ENCODE results near the gene CACUL1. TPM values are rescaled to one million over a fixed set of nuclear protein-coding genes. Genes with fewer than 3 reads are reported as not detected.

Gene CACUL1
- total and polyA plus RNA-seq, 2 experiments from 2014 or later = 37.5 to 48.3 TPM

GRCh38 chr10:118725886-118726500 is 28.8 kb downstream of the CACUL1 start:
- no peaks in the 10 kb centered on the region for H3K36me3 ChIP-seq (replicated peaks; ENCODE audit: insufficient read depth, low read depth)
- peaks cover 77% of the 10 kb centered on the region for H3K79me2 ChIP-seq
- peak overlapping the region; percentile 2 for H3K27ac ChIP-seq
- peaks cover 18% of the 10 kb centered on the region for H3K4me1 ChIP-seq (ENCODE audit: insufficient read depth)
- WGBS (ENCODE audit: low lambda C conversion rate, missing lambda C conversion rate) = 49% methylated on average over 4 of the region's 4 CpGs
- no peak for DNase-seq (ENCODE audit: low spot score)
- H3K9me2 ChIP-seq (replicated peaks; ENCODE audit: insufficient read depth) = no peaks in the 10 kb centered on the region
- H3K9me3 ChIP-seq (ENCODE audit: low read depth) = no peaks in the 10 kb centered on the region
- H3K27me3 ChIP-seq = no peaks in the 10 kb centered on the region
- no peak overlapping the region for H3K4me3 ChIP-seq
- TF ChIP-seq EZH2 (IDR thresholded peaks at IDR 0.05; ENCODE audit: borderline replicate concordance) = no peak
- TF ChIP-seq EZH2phosphoT487 (IDR thresholded peaks at IDR 0.05; ENCODE audit: low read depth, severe bottlenecking, unreplicated experiment) = no peak
- no peak for TF ChIP-seq CTCF (IDR thresholded peaks at IDR 0.05; ENCODE audit: poor library complexity)
- H2AFZ ChIP-seq = no peak overlapping the region
- no peak overlapping the region for H3K4me2 ChIP-seq
- H4K20me1 ChIP-seq (ENCODE audit: insufficient read depth, poor library complexity, severe bottlenecking) = peaks cover 52% of the 10 kb centered on the region

DNA sequence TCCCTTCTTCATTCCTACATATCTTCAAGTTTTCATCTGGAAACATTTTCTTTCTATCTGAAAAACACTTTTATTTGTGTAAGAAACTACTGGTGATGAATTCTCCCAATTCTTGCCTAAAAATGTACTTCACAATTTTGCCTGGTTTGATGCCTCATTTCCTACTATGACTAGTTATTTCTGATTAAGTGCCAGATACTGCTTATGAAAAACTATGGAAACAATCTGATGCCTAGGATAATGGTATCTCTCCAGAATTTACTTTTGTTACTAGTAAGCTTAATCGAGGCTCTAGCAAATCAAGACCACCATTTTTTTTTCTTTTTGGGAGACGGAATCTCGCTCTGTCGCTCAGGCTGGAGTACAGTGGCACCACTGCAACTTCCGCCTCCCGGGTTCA is 31.3 kb downstream of the CACUL1 start:
- H3K9me3 ChIP-seq (ENCODE audit: low read depth) = no peaks in the 10 kb centered on the region
- no peaks in the 10 kb centered on the region for H3K36me3 ChIP-seq (replicated peaks; ENCODE audit: insufficient read depth, low read depth)
- 97% methylated on average over 6 of the region's 6 CpGs for WGBS (ENCODE audit: low lambda C conversion rate, missing lambda C conversion rate)
- H4K20me1 ChIP-seq (ENCODE audit: insufficient read depth, poor library complexity, severe bottlenecking) = peaks cover 40% of the 10 kb centered on the region
- H3K79me2 ChIP-seq = peaks cover 71% of the 10 kb centered on the region
- no peak for DNase-seq (ENCODE audit: low spot score)
- no peak overlapping the region for H3K4me2 ChIP-seq
- H3K4me1 ChIP-seq (ENCODE audit: insufficient read depth) = peaks cover 11% of the 10 kb centered on the region
- H3K4me3 ChIP-seq = no peak overlapping the region
- no peak for TF ChIP-seq EZH2 (IDR thresholded peaks at IDR 0.05; ENCODE audit: borderline replicate concordance)
- no peak for TF ChIP-seq EZH2phosphoT487 (IDR thresholded peaks at IDR 0.05; ENCODE audit: low read depth, severe bottlenecking, unreplicated experiment)
- TF ChIP-seq CTCF (IDR thresholded peaks at IDR 0.05; ENCODE audit: poor library complexity) = no peak
- H3K27me3 ChIP-seq = no peaks in the 10 kb centered on the region
- no peak overlapping the region for H2AFZ ChIP-seq
- H3K27ac ChIP-seq = no peak overlapping the region
- H3K9me2 ChIP-seq (replicated peaks; ENCODE audit: insufficient read depth) = no peaks in the 10 kb centered on the region

DNA sequence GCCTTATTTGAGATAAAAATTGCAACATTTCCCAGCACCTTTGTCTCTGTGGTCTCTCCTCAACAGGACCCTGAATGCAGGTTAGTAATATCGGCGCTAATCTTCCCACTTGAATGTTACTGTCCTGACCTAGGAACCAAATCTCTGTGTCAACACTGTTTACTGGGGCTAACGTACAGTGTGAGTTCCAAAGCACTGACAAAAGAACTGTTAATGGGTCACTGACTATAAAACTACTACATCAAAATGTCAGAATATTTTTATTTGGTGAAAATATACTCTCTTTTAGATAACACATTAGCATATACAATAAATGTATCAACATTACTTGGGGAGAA is 33.3 kb downstream of the CACUL1 start:
- Histone ChIP-seq H2AFZ (no peak overlapping the region), H3K4me1 (ENCODE audit: insufficient read depth) (peaks cover 11% of the 10 kb centered on the region), H3K4me2 (no peak overlapping the region), H3K9me2 (replicated peaks; ENCODE audit: insufficient read depth) (no peaks in the 10 kb centered on the region), H3K79me2 (peaks cover 63% of the 10 kb centered on the region), H4K20me1 (ENCODE audit: insufficient read depth, poor library complexity, severe bottlenecking) (peaks cover 40% of the 10 kb centered on the region), H3K36me3 (replicated peaks; ENCODE audit: insufficient read depth, low read depth) (no peaks in the 10 kb centered on the region), H3K27ac (no peak overlapping the region), H3K9me3 (ENCODE audit: low read depth) (no peaks in the 10 kb centered on the region), H3K4me3 (no peak overlapping the region), H3K27me3 (no peaks in the 10 kb centered on the region)
- 59% methylated on average over 3 of the region's 3 CpGs for WGBS (ENCODE audit: low lambda C conversion rate, missing lambda C conversion rate)
- DNase-seq (ENCODE audit: low spot score) = no peak
- TF ChIP-seq EZH2 (IDR thresholded peaks at IDR 0.05; ENCODE audit: borderline replicate concordance) = no peak
- no peak for TF ChIP-seq CTCF (IDR thresholded peaks at IDR 0.05; ENCODE audit: poor library complexity)
- no peak for TF ChIP-seq EZH2phosphoT487 (IDR thresholded peaks at IDR 0.05; ENCODE audit: low read depth, severe bottlenecking, unreplicated experiment)

All from hepatocyte (in vitro differentiated cells).